HepG2 (cell line): ENCODE results near the gene IFI35. TPM values are rescaled to one million over a fixed set of nuclear protein-coding genes. Genes with fewer than 3 reads are reported as not detected.

Experiments
- AKAP8 ChIP-seq: sonication (generic); formaldehyde crosslinking; IDR thresholded peaks from 2 replicates; pipeline ENCODE4 v1.5.1; 2020; ENCODE audit warnings: mild to moderate bottlenecking, missing genetic modification reagents
- ATF2 ChIP-seq: sonication (generic); formaldehyde crosslinking; IDR thresholded peaks from 2 replicates; pipeline ENCODE4 v1.4.0; 2020; ENCODE audit warnings: missing genetic modification reagents
- EZH2 ChIP-seq: conservative IDR thresholded peaks from 2 replicates; pipeline ENCODE4 v1.6.1; 2012; ENCODE audit warnings: mild to moderate bottlenecking, low read depth, low read length, moderate library complexity
- GATAD2A ChIP-seq: IDR thresholded peaks from 2 replicates; pipeline ENCODE4 v1.6.1; 2016
- HMG20A ChIP-seq: IDR thresholded peaks from 2 replicates; pipeline ENCODE4 v1.6.1; 2016; ENCODE audit warnings: borderline replicate concordance
- IRF2 ChIP-seq: IDR thresholded peaks from 2 replicates; pipeline ENCODE4 v1.6.1; 2018; ENCODE audit warnings: missing genetic modification reagents, missing compliant biosample characterization
- KAT7 ChIP-seq: IDR thresholded peaks from 2 replicates; pipeline ENCODE4 v1.6.1; 2018; ENCODE audit warnings: borderline replicate concordance, missing compliant biosample characterization
- KLF11 ChIP-seq: IDR thresholded peaks from 2 replicates; pipeline ENCODE4 v1.6.1; 2016; ENCODE audit warnings: missing compliant biosample characterization
- KLF15 ChIP-seq: sonication (generic); formaldehyde crosslinking; IDR thresholded peaks from 2 replicates; pipeline ENCODE4 v1.8.1; 2023; ENCODE audit warnings: borderline replicate concordance, mild to moderate bottlenecking, inconsistent platforms, missing genetic modification reagents, mixed read lengths
- SAFB2 ChIP-seq: sonication (generic); formaldehyde crosslinking; IDR thresholded peaks from 2 replicates; pipeline ENCODE4 v1.5.1; 2020; ENCODE audit warnings: missing genetic modification reagents, low read depth, mild to moderate bottlenecking, borderline replicate concordance
- SOX5 ChIP-seq: IDR thresholded peaks from 2 replicates; pipeline ENCODE4 v1.6.1; 2016; ENCODE audit warnings: borderline replicate concordance
- STAG1 ChIP-seq: sonication (generic); formaldehyde crosslinking; IDR thresholded peaks from 2 replicates; pipeline ENCODE4 v1.4.0; 2020; ENCODE audit warnings: missing genetic modification reagents
- STAT6 ChIP-seq: sonication (generic); formaldehyde crosslinking; IDR thresholded peaks from 2 replicates; pipeline ENCODE4 v1.4.0; 2020; ENCODE audit warnings: missing genetic modification reagents, mild to moderate bottlenecking, borderline replicate concordance
- ZBTB26 ChIP-seq: IDR thresholded peaks from 2 replicates; pipeline ENCODE4 v1.6.1; 2016; ENCODE audit warnings: missing compliant biosample characterization, missing genetic modification reagents, borderline replicate concordance
- ZHX2 ChIP-seq, 2 experiments: sonication (generic) in 1 of 2; formaldehyde crosslinking in 1 of 2; IDR thresholded peaks; 2 replicates each; pipeline versions ENCODE4 v1.6.1 to v1.9.0; 2014 to 2022; ENCODE audit warnings: antibody characterized with exemption in 1 of 2, borderline replicate concordance in 1 of 2, inconsistent platforms in 1 of 2, low read depth in 1 of 2, missing genetic modification reagents in 1 of 2
- ZNF331 ChIP-seq: sonication (generic); formaldehyde crosslinking; IDR thresholded peaks from 2 replicates; pipeline ENCODE4 v1.4.0; 2020; ENCODE audit warnings: missing genetic modification reagents
- ZSCAN12 ChIP-seq: sonication (generic); formaldehyde crosslinking; IDR thresholded peaks from 2 replicates; pipeline ENCODE4 v1.9.0; 2021; ENCODE audit warnings: mild to moderate bottlenecking, missing genetic modification reagents
- polyA plus RNA-seq, 8 experiments: library from polyadenylated mRNA; depleted of rRNA in 3 of 8; stranded (reverse) in 7 of 8; unstranded in 1 of 8; fragments of >200 nt; fragmentation: Illumina TruSeq in 4 of 8; extraction: Trizol in 4 of 8; gene quantifications; 2 replicates each; pipeline versions ENCODE4 v1.2.1 to v1.2.3, GENCODE V29; 2011 to 2016; ENCODE audit warnings: low read depth in 4 of 8, missing spikeins in 1 of 8, mixed read lengths in 1 of 8; ENCODE audit not compliant: insufficient read depth in 1 of 8
- total RNA-seq, 5 experiments: library from RNA; depleted of rRNA; stranded (reverse); fragments of >200 nt; fragmentation: Illumina TruSeq; extraction: Trizol; gene quantifications; 2 replicates each; pipeline ENCODE4 v1.2.3, GENCODE V29; 2016; ENCODE audit warnings: low read depth in 1 of 5

The IFI35 gene
- total and polyA plus RNA-seq, 2 of the 13 experiments (the other 11 are each of a cell fraction or from before 2014, with no cell fraction given), result 28.9 to 38.1 TPM

GRCh38 chr17:42997984-42998938 lies 8.3 kb upstream of the IFI35 start, which contains the start of gene RPL27 (continued):
- TF ChIP-seq ZHX2 (IDR thresholded peaks at IDR 0.05; ENCODE audit: low read depth) (peak; percentile 95), ZHX2 (CRISPR knock-in tag; IDR thresholded peaks at IDR 0.05; ENCODE audit: borderline replicate concordance) (peak; percentile 69), KAT7 (peak; percentile 56), STAT6 (peak; percentile 100), GATAD2A (peak; percentile 98), AKAP8 (CRISPR knock-in tag) (peak; percentile 79; the same call in 1 of the 2 replicates), HMG20A (CRISPR knock-in tag) (peak; percentile 61; the same call in 1 of the 2 replicates), ATF2 (peak; percentile 98), EZH2 (no peak), ZNF331 (CRISPR knock-in tag) (peak; percentile 98), SAFB2 (CRISPR knock-in tag) (peak; percentile 91), ZSCAN12 (CRISPR knock-in tag) (0 out of 2 replicates have a peak, but pooled peaks have one; percentile 9), SOX5 (peak; percentile 93), STAG1 (CRISPR knock-in tag) (peak; percentile 78), KLF15 (CRISPR knock-in tag) (peak; percentile 72; the same call in 1 of the 2 replicates), IRF2 (CRISPR knock-in tag) (peak; percentile 100), KLF11 (peak; percentile 95), ZBTB26 (CRISPR knock-in tag) (peak; percentile 90)
